Esophagus muscularis mucosa (tissue), 2 donors: ENCODE data around the gene RYR2.

ENCODE experiments used
- POLR2A ChIP-seq: fragments of 450-650 bp; IDR thresholded peaks from one replicate; pipeline ENCODE4 v1.6.1; 2017; ENCODE audit warnings: antibody characterized with exemption, moderate library complexity, mild to moderate bottlenecking, low read depth
- POLR2AphosphoS5 ChIP-seq, 2 donors: sonication (generic); formaldehyde crosslinking; IDR thresholded peaks; one replicate each; pipeline ENCODE4 v1.6.1; 2017; ENCODE audit warnings: antibody characterized with exemption in 2 of 2

GRCh38 chr1:237740846-237741245 lies 698.9 kb downstream of the RYR2 start:
- no peak for TF ChIP-seq POLR2AphosphoS5 (IDR thresholded peaks at IDR 0.05)
- TF ChIP-seq POLR2A: no peak
